K562 (cell line): ENCODE measurements around the gene SLC19A1. TPM values are rescaled to one million over a fixed set of nuclear protein-coding genes. Genes with fewer than 3 reads are reported as not detected.

Experiments
- ATAC-seq: fragments of 200-7000 bp; cut with Tn5 transposase; 3 replicates; pipeline ENCODE4 v1.9.1; 2020; ENCODE audit warnings: moderate library complexity
- BruUV-seq: library from RNA; stranded (reverse); fragments of 400-500 nt; replicated peaks from 2 replicates; lab custom pipeline; 2021; lab: Mats Ljungman, UMichigan
- CTCF ChIA-PET: fragments of 300-600 bp; formaldehyde crosslinking; extraction: SDS; loops from one replicate; lab custom pipeline; 2021; ENCODE audit warnings: low intra/inter-chr PET ratio; lab: Yijun Ruan, JAX
- POLR2A ChIA-PET: fragments of 300-600, 350-650 bp; sonication (Branson Sonifier 250); formaldehyde crosslinking; extraction: SDS; loops from one replicate; lab custom pipeline; 2021; ENCODE audit warnings: antibody characterized with exemption, inconsistent platforms; lab: Yijun Ruan, JAX
- DNase-seq, 4 experiments: peaks; one replicate each; pipeline versions ENCODE4 v3.0.0 to v3.0.0-alpha.2; 2011 to 2018; ENCODE audit warnings: low spot score in 3 of 4, mixed read lengths in 3 of 4; ENCODE audit errors: extremely low read depth in 1 of 4
- FAIRE-seq: peaks from 2 replicates; lab custom pipeline; 2011; peaks lifted over from hg19 to GRCh38; lab: Jason Lieb, UNC
- H2AFZ ChIP-seq: 2 replicates; pipeline ENCODE4 v1.6.0; 2011; ENCODE audit warnings: low read depth, low read length, control low read depth, inconsistent platforms
- H3K27ac ChIP-seq: fragments of 200-600 bp; 3 replicates; pipeline ENCODE4 v1.8.0; 2011; ENCODE audit warnings: low read depth, mild to moderate bottlenecking, control low read depth, inconsistent platforms, low read length, moderate library complexity, mixed read lengths; ENCODE audit errors: extremely low read depth
- H3K27me3 ChIP-seq, 2 experiments: fragments of 300-600 bp in 1 of 2; 2 replicates in 1 of 2; 3 replicates in 1 of 2; pipeline versions ENCODE4 v1.6.0 to v1.8.0; 2011; ENCODE audit warnings: inconsistent platforms in 2 of 2, low read length in 2 of 2, mild to moderate bottlenecking in 1 of 2, mixed read lengths in 1 of 2, moderate library complexity in 1 of 2; ENCODE audit not compliant: control insufficient read depth in 2 of 2, insufficient read depth in 2 of 2
- H3K36me3 ChIP-seq: fragments of 300-600 bp; 3 replicates; pipeline ENCODE4 v1.8.0; 2011; ENCODE audit warnings: mild to moderate bottlenecking, low read length, inconsistent platforms; ENCODE audit not compliant: control insufficient read depth, insufficient read depth
- H3K4me1 ChIP-seq, 2 experiments: fragments of 200-600 bp in 1 of 2; replicated peaks in 1 of 2; 2 replicates in 1 of 2; 3 replicates in 1 of 2; pipeline versions ENCODE4 v1.5.1 to v1.8.0; 2011; ENCODE audit warnings: inconsistent platforms in 2 of 2, low read length in 2 of 2, mild to moderate bottlenecking in 1 of 2, mixed read lengths in 1 of 2, moderate library complexity in 1 of 2; ENCODE audit not compliant: control insufficient read depth in 2 of 2, insufficient read depth in 2 of 2
- H3K4me2 ChIP-seq: 2 replicates; pipeline ENCODE4 v1.6.1; 2011; ENCODE audit warnings: low read length, control low read depth, inconsistent platforms, mixed read lengths; ENCODE audit not compliant: insufficient read depth
- H3K4me3 ChIP-seq: fragments of 200-600 bp; sonication (generic), shearing (Covaris generic); 2 replicates; pipeline ENCODE4 v1.5.1; 2016; ENCODE audit warnings: control low read depth, inconsistent platforms
- H3K79me2 ChIP-seq: fragments of 200-600 bp; 3 replicates; pipeline ENCODE4 v1.8.0; 2011; ENCODE audit warnings: low read length, inconsistent platforms; ENCODE audit not compliant: control insufficient read depth, insufficient read depth
- H3K9ac ChIP-seq, 2 experiments: 2 replicates each; pipeline versions ENCODE4 v1.6.0 to v1.6.1; 2011; ENCODE audit warnings: low read depth in 2 of 2, low read length in 2 of 2, control low read depth in 1 of 2, inconsistent platforms in 1 of 2, mild to moderate bottlenecking in 1 of 2, mixed read lengths in 1 of 2; ENCODE audit not compliant: insufficient read depth in 1 of 2
- H3K9me1 ChIP-seq: one replicate; pipeline ENCODE4 v1.6.0; 2011; ENCODE audit warnings: inconsistent platforms, mild to moderate bottlenecking, low read length, moderate library complexity; ENCODE audit not compliant: control insufficient read depth, insufficient read depth
- H3K9me3 ChIP-seq: replicated peaks from 2 replicates; pipeline ENCODE4 v1.5.1; 2011; ENCODE audit warnings: low read depth, low read length, inconsistent platforms; ENCODE audit not compliant: control insufficient read depth, insufficient read depth
- H4K20me1 ChIP-seq: replicated peaks from 2 replicates; pipeline ENCODE4 v1.6.1; 2011; ENCODE audit warnings: low read length, inconsistent platforms, mixed read lengths; ENCODE audit not compliant: control insufficient read depth, insufficient read depth
- DDX20 ChIP-seq: fragments of 450-650 bp; IDR thresholded peaks from 2 replicates; pipeline ENCODE4 v1.6.1; 2016; ENCODE audit warnings: missing genetic modification characterization, low read depth, mild to moderate bottlenecking, missing compliant biosample characterization, moderate library complexity
- ELF4 ChIP-seq: fragments of 450-650 bp; formaldehyde crosslinking; IDR thresholded peaks from 2 replicates; pipeline ENCODE4 v1.4.0; 2022; ENCODE audit warnings: missing genetic modification characterization
- HEY1 ChIP-seq: fragments of 250-450 bp; sonication (Bioruptor Pico); IDR thresholded peaks from 2 replicates; pipeline ENCODE4 v1.5.0; 2020; ENCODE audit warnings: mild to moderate bottlenecking, moderate library complexity, borderline replicate concordance
- NR2F6 ChIP-seq: fragments of 450-650 bp; formaldehyde crosslinking; IDR thresholded peaks from 2 replicates; pipeline ENCODE4 v1.4.0; 2020; ENCODE audit warnings: mild to moderate bottlenecking
- PRMT5 ChIP-seq: sonication (generic); formaldehyde crosslinking; IDR thresholded peaks from 2 replicates; pipeline ENCODE4 v1.5.0; 2020; ENCODE audit warnings: missing genetic modification reagents
- PRPF4 ChIP-seq: fragments of 200-400 bp; formaldehyde crosslinking; IDR thresholded peaks from one replicate; pipeline ENCODE4 v1.6.1; 2017; ENCODE audit warnings: low read length, low read depth, mild to moderate bottlenecking; ENCODE audit not compliant: insufficient read depth, poor library complexity, severe bottlenecking
- ZNF197 ChIP-seq: fragments of 200-800 bp; sonication (Bioruptor generic); IDR thresholded peaks from 2 replicates; pipeline ENCODE4 v1.6.1; 2016; ENCODE audit warnings: low read depth, missing genetic modification characterization, missing compliant biosample characterization
- ZNF77 ChIP-seq: fragments of 250-450 bp; sonication (Bioruptor Pico); IDR thresholded peaks from 2 replicates; pipeline ENCODE4 v1.5.0; 2020
- WGBS: fragments of 100-300 bp; shearing (Covaris generic); methylation state at CpG from one replicate; pipeline ENCODE4 v1.1.6; 2016; ENCODE audit warnings: low coverage, mixed read lengths; ENCODE audit not compliant: insufficient coverage; ENCODE audit errors: missing lambda C conversion rate; 5-methylcytosine and 5-hydroxymethylcytosine counted together
- in situ Hi-C: fragments of 300-500 bp; cut with MboI; formaldehyde crosslinking; loops from 4 replicates; pipeline ENCODE4 v1.15.0; 2018; ENCODE audit warnings: inconsistent platforms, mixed read lengths
- intact Hi-C: fragments of 100-400 bp; cut with micrococcal nuclease; formaldehyde crosslinking; loops from 2 replicates; pipeline ENCODE4 v1.14.2; 2022
- polyA plus RNA-seq, 8 experiments: library from polyadenylated mRNA; depleted of rRNA in 4 of 8; stranded (reverse) in 5 of 8; unstranded in 3 of 8; fragments of >200 nt; fragmentation: Nextera tagmentation in 2 of 8; fragmentation: Illumina TruSeq in 1 of 8; extraction: Ambion mirVana in 2 of 8; extraction: Trizol in 1 of 8; gene quantifications; 2 replicates each; pipeline versions ENCODE4 v1.2.1 to v1.2.3, GENCODE V29; 2011 to 2014; ENCODE audit warnings: inconsistent platforms in 1 of 8, missing spikeins in 1 of 8
- total RNA-seq, 7 experiments: library from RNA; depleted of rRNA in 6 of 7; stranded (reverse); fragments of >200 nt in 6 of 7; fragmentation: Illumina TruSeq in 2 of 7; extraction: Trizol in 2 of 7; gene quantifications; 2 replicates each; pipeline versions ENCODE4 v1.2.1 to v1.2.3, GENCODE V29; 2011 to 2021; ENCODE audit warnings: low replicate concordance in 1 of 7
- TF ChIP-seq, protein P1 (sequence below): IDR thresholded peaks from 2 replicates; pipeline ENCODE4 v1.6.1; 2016; ENCODE audit warnings: missing genetic modification characterization, missing compliant biosample characterization
- TF ChIP-seq, protein P2 (sequence below): sonication (generic); formaldehyde crosslinking; IDR thresholded peaks from 2 replicates; pipeline ENCODE4 v1.8.0; 2022; ENCODE audit warnings: mild to moderate bottlenecking, missing genetic modification reagents, borderline replicate concordance
- TF ChIP-seq, protein P3 (sequence below): fragments of 250-450 bp; sonication (Bioruptor Pico); IDR thresholded peaks from 2 replicates; pipeline ENCODE4 v1.6.1; 2021; ENCODE audit warnings: mild to moderate bottlenecking

Gene SLC19A1
- total and polyA plus RNA-seq, 9 of the 15 experiments (the other 6 are each of a cell fraction or from before 2014, with no cell fraction given), result 0.65 to 88.7 (median 12.0) TPM

DNA sequence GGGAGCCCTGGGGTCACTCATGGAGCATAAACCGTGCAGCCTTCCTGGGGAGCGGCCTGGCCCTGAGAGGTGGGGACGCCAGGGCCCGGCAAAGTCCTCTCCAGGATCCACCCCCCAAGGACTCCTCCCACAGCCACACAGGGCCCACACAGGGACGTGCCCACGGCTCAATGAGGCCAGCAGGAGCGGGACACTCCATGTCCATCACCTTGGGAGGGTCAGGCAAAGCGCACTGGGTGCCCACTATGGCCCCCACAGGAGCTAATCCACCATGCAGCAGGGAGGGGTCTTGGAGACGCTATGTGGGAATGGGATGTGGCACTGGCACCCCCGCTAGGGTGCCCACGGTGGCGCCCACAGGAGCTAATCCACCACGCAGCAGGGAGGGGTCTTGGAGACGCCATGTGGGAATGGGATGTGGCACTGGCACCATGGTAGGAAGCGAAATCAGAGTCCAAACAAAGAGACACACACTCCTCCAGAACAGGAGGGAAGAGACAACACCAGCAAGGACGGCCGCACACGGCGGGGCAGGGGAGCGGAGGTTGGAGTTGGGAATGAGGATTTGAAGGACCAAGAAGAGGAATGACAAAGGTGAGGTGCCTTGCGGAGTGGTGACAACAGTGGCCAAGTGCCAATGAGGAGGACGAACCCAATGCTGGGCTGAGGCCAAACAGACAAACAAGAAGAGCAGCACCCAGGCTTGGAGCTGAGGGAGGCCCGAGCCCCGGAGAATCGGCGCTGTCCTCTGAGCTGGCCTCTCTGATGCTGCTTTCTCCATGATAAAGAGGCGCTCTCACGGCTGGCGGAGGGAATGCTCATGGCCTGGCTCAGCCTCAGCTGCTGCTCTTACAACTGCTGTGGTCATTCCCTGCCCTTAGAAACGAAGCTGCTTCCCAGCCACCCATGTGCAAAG lies 18.1 kb upstream of the SLC19A1 start (continued):
- TF ChIP-seq, protein P1, sequence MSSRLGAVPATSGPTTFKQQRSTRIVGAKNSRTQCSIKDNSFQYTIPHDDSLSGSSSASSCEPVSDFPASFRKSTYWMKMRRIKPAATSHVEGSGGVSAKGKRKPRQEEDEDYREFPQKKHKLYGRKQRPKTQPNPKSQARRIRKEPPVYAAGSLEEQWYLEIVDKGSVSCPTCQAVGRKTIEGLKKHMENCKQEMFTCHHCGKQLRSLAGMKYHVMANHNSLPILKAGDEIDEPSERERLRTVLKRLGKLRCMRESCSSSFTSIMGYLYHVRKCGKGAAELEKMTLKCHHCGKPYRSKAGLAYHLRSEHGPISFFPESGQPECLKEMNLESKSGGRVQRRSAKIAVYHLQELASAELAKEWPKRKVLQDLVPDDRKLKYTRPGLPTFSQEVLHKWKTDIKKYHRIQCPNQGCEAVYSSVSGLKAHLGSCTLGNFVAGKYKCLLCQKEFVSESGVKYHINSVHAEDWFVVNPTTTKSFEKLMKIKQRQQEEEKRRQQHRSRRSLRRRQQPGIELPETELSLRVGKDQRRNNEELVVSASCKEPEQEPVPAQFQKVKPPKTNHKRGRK (tag), result no peak
- TF ChIP-seq ZNF197 (CRISPR knock-in tag), result no peak
- TF ChIP-seq ZNF77 (CRISPR knock-in tag), result no peak
- no peak for TF ChIP-seq HEY1
- TF ChIP-seq, all 486 proteins: peak for 0

DNA sequence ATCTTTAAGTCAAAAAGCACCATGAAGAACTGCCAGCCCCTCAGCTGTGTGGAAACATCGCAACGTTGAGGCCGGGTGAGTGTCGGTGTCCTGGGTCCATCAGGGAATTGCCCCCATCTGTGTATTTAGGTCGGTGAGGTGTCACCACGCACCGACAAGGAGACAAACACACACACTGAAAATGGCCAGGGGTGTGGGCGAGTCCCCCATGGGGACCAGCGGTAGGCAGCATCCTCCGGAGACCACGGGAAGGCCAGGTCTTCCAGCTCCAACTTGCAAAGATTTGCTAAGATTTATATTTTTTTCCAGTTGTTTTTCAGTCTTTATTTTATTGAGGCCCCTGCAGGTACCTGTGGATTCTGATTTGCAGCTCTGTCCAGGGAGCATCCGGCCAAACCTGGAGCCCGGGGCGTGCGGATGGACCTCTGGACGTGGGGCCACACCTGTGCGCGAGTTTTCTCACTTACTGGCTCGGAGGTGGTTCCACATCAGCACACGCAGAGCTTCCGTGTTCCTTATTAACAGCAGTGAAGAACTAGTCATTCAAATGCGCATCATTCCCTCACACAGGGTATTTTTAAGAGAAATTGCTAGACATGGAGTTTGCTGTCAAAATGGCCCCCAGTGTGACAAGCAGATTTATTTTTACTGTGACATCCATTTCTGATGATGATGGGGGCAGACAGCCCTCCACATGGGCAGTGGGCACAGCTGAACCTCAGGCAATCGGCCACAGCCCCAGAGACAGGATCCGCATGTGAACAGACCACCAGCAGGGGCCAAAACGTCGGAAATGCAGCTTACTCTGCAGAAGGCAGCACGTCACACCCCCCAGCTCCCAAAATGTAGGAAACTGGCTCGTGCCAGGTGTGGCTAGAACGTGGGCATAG lies 17.2 kb upstream of the SLC19A1 start:
- 7% methylated on average over 29 of the region's 29 CpGs for WGBS
- TF ChIP-seq PRPF4, result no peak
- TF ChIP-seq, protein P2, sequence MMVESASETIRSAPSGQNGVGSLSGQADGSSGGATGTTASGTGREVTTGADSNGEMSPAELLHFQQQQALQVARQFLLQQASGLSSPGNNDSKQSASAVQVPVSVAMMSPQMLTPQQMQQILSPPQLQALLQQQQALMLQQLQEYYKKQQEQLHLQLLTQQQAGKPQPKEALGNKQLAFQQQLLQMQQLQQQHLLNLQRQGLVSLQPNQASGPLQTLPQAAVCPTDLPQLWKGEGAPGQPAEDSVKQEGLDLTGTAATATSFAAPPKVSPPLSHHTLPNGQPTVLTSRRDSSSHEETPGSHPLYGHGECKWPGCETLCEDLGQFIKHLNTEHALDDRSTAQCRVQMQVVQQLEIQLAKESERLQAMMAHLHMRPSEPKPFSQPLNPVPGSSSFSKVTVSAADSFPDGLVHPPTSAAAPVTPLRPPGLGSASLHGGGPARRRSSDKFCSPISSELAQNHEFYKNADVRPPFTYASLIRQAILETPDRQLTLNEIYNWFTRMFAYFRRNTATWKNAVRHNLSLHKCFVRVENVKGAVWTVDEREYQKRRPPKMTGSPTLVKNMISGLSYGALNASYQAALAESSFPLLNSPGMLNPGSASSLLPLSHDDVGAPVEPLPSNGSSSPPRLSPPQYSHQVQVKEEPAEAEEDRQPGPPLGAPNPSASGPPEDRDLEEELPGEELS, result no peak
- no peak for TF ChIP-seq DDX20 (tag)
- TF ChIP-seq, protein P3, sequence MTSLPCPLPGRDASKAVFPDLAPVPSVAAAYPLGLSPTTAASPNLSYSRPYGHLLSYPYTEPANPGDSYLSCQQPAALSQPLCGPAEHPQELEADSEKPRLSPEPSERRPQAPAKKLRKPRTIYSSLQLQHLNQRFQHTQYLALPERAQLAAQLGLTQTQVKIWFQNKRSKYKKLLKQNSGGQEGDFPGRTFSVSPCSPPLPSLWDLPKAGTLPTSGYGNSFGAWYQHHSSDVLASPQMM (CRISPR knock-in tag), result no peak
- no peak for TF ChIP-seq PRMT5
- no peak for TF ChIP-seq ELF4
- TF ChIP-seq NR2F6 (CRISPR knock-in tag), result no peak

More for the DNA sequence above, 17.2 kb upstream of the SLC19A1 start:
- BruUV-seq, result no TSS peak
- ChIA-PET POLR2A (no interaction called here), CTCF (no interaction called here)
- in situ Hi-C loops, result loop anchor here (5.0 kb wide), 2 partner anchors 38 to 258 kb away; no protein-coding TSS in a partner anchor
- Histone ChIP-seq H3K4me1 (peaks cover 3 to 36% of the 10 kb centered on the region in 2 experiments; a peak in 3 of 5 replicates), H3K36me3 (no peaks in the 10 kb centered on the region), H4K20me1 (no peaks in the 10 kb centered on the region), H3K27me3 (peaks cover 51 to 73% of the 10 kb centered on the region in 2 experiments), H3K4me3 (no peak overlapping the region), H3K9me3 (peaks cover 8% of the 10 kb centered on the region; the same call in 1 of the 2 replicates), H3K9ac (no peak overlapping the region), H3K9me1 (no peaks in the 10 kb centered on the region), H2AFZ (no peak overlapping the region), H3K27ac (no peak overlapping the region), H3K4me2 (no peak overlapping the region), H3K79me2 (no peaks in the 10 kb centered on the region)
- intact Hi-C loops, result no loop called here
- DNase-seq (no peak), FAIRE-seq (no peak), ATAC-seq (no peak)
